ENCODE data around the gene CHD3. TPM values are rescaled to one million over a fixed set of nuclear protein-coding genes. Genes with fewer than 3 reads are reported as not detected.
A peak's percentile ranks its signal among the peaks of the same experiment; 100 is the strongest.

Gene CHD3
- total and polyA plus RNA-seq, 2 of the 13 experiments (the other 11 are each of a cell fraction or from before 2014, with no cell fraction given), result 2.7 to 3.7 TPM

- no peak; the same call in 1 of the 2 replicates for TF ChIP-seq SKIL (CRISPR knock-in tag; IDR thresholded peaks at IDR 0.05; ENCODE audit: borderline replicate concordance)
- TF ChIP-seq ZNF343 (CRISPR knock-in tag; IDR thresholded peaks at IDR 0.05), result peak; percentile 33; the same call in 1 of the 2 replicates
- no peak for TF ChIP-seq ZNF720 (CRISPR knock-in tag; IDR thresholded peaks at IDR 0.05)
- TF ChIP-seq SRY (CRISPR knock-in tag; IDR thresholded peaks at IDR 0.05), result peak; percentile 10; the same call in 1 of the 2 replicates
- no peak for TF ChIP-seq ZMYM2 (CRISPR knock-in tag; IDR thresholded peaks at IDR 0.05)
- TF ChIP-seq RBFOX2 (IDR thresholded peaks at IDR 0.05; ENCODE audit: low read depth, low read length), result peak; percentile 95
- TF ChIP-seq SP5 (CRISPR knock-in tag; IDR thresholded peaks at IDR 0.05; ENCODE audit: borderline replicate concordance, low read depth), result peak; percentile 27; the same call in 1 of the 2 replicates
- TF ChIP-seq MXI1 (IDR thresholded peaks at IDR 0.05; ENCODE audit: borderline replicate concordance, low read depth, low read length), result no peak; the same call in 2 of the 3 replicates
- TF ChIP-seq SIX4 (CRISPR knock-in tag; IDR thresholded peaks at IDR 0.05), result no peak
- 0 out of 2 replicates have a peak, but pooled peaks have one; percentile 20 for TF ChIP-seq ARHGAP35 (CRISPR knock-in tag; IDR thresholded peaks at IDR 0.05; ENCODE audit: borderline replicate concordance)
- TF ChIP-seq LCORL (IDR thresholded peaks at IDR 0.05), result no peak
- TF ChIP-seq LCORL (CRISPR knock-in tag; IDR thresholded peaks at IDR 0.05), result peak; percentile 27; the same call in 1 of the 2 replicates
- no peak for TF ChIP-seq ZNF614 (CRISPR knock-in tag; IDR thresholded peaks at IDR 0.05; ENCODE audit: borderline replicate concordance)
- no peak for TF ChIP-seq ARID2 (CRISPR knock-in tag; IDR thresholded peaks at IDR 0.05; ENCODE audit: borderline replicate concordance)
- TF ChIP-seq ELF4 (CRISPR knock-in tag; IDR thresholded peaks at IDR 0.05; ENCODE audit: borderline replicate concordance), result no peak
- TF ChIP-seq PAWR (CRISPR knock-in tag; IDR thresholded peaks at IDR 0.05; ENCODE audit: borderline replicate concordance), result no peak; the same call in 1 of the 2 replicates
- no peak for TF ChIP-seq PBX2 (CRISPR knock-in tag; IDR thresholded peaks at IDR 0.05)
- no peak for TF ChIP-seq ZNF414 (CRISPR knock-in tag; IDR thresholded peaks at IDR 0.05)
- TF ChIP-seq MIER2 (CRISPR knock-in tag; IDR thresholded peaks at IDR 0.05), result no peak
- TF ChIP-seq ZNF160 (CRISPR knock-in tag; IDR thresholded peaks at IDR 0.05), result 0 out of 2 replicates have a peak, but pooled peaks have one; percentile 23
- TF ChIP-seq THYN1 (CRISPR knock-in tag; IDR thresholded peaks at IDR 0.05; ENCODE audit: borderline replicate concordance, low read depth), result no peak
- peak; percentile 49 for TF ChIP-seq YEATS4 (CRISPR knock-in tag; IDR thresholded peaks at IDR 0.05; ENCODE audit: borderline replicate concordance)
- TF ChIP-seq SIN3A (IDR thresholded peaks at IDR 0.05; ENCODE audit: borderline replicate concordance, low read depth, low read length), result peak; percentile 77; the same call in 1 of the 2 replicates
- no peak for TF ChIP-seq CCAR2 (optimal IDR thresholded peaks at IDR 0.05; ENCODE audit: low read depth, low read length)
- TF ChIP-seq GABPA (IDR thresholded peaks at IDR 0.05; ENCODE audit: low read depth, low read length), result no peak
- 0 out of 2 replicates have a peak, but pooled peaks have one; percentile 50 for TF ChIP-seq GABPA (CRISPR knock-in tag; IDR thresholded peaks at IDR 0.05; ENCODE audit: low read depth)
- TF ChIP-seq ZNF740 (CRISPR knock-in tag; IDR thresholded peaks at IDR 0.05), result no peak
- no peak for TF ChIP-seq SP2 (CRISPR knock-in tag; IDR thresholded peaks at IDR 0.05)
- peak; percentile 64 for TF ChIP-seq PHF8 (CRISPR knock-in tag; IDR thresholded peaks at IDR 0.05)
Measured at GRCh38 chr17:7841915-7842379, 46.6 kb upstream of the CHD3 start (continued).
